ENCODE data around the gene RIMBP2.

DNA sequence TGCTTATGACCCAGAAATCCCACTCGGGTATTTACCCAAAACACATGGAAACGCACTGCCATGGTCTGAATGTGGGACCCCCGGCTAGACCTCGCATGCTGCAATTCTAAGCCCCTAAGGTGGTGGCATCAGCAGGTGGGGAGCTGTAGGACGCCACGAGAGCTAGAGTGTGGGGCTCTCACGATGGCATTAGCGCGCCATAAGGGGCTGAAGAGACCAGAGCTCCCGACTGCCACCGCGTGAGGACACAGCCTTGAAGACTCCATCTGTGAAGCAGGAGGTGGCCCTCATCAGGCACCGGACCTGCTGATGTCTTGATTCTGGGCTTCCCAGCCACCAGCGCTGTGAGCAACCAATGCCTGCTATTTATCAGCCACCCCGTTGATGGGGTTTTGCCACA is 40.3 kb downstream of the RIMBP2 start:
- TF ChIP-seq, protein P1, sequence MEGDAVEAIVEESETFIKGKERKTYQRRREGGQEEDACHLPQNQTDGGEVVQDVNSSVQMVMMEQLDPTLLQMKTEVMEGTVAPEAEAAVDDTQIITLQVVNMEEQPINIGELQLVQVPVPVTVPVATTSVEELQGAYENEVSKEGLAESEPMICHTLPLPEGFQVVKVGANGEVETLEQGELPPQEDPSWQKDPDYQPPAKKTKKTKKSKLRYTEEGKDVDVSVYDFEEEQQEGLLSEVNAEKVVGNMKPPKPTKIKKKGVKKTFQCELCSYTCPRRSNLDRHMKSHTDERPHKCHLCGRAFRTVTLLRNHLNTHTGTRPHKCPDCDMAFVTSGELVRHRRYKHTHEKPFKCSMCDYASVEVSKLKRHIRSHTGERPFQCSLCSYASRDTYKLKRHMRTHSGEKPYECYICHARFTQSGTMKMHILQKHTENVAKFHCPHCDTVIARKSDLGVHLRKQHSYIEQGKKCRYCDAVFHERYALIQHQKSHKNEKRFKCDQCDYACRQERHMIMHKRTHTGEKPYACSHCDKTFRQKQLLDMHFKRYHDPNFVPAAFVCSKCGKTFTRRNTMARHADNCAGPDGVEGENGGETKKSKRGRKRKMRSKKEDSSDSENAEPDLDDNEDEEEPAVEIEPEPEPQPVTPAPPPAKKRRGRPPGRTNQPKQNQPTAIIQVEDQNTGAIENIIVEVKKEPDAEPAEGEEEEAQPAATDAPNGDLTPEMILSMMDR (IDR thresholded peaks at IDR 0.05; ENCODE audit: low read depth, low read length): no peak
- TF ChIP-seq EZH2phosphoT487 (IDR thresholded peaks at IDR 0.05; ENCODE audit: low read depth): no peak

All from OCI-LY3 (cell line).